IPS DF 6.9 (cell line): Measurements from ENCODE around the gene HECTD4.
A peak's percentile ranks its signal among the peaks of the same experiment; 100 is the strongest.

Experiments
- DNase-seq: peaks from one replicate; pipeline ENCODE4 v3.0.0-alpha.2; 2013; ENCODE audit warnings: low read depth, low spot score
- H3K27ac ChIP-seq: one replicate; pipeline ENCODE4 v1.5.1; 2013; ENCODE audit warnings: low read length, control low read depth
- H3K27me3 ChIP-seq: 2 replicates; pipeline ENCODE4 v1.6.1; 2013; ENCODE audit warnings: mild to moderate bottlenecking, low read length; ENCODE audit not compliant: control insufficient read depth, insufficient read depth
- H3K36me3 ChIP-seq: 2 replicates; pipeline ENCODE4 v1.6.1; 2013; ENCODE audit warnings: low read length; ENCODE audit not compliant: control insufficient read depth, insufficient read depth
- H3K4me1 ChIP-seq: 2 replicates; pipeline ENCODE4 v1.6.1; 2013; ENCODE audit warnings: low read length; ENCODE audit not compliant: control insufficient read depth, insufficient read depth
- H3K4me3 ChIP-seq: 2 replicates; pipeline ENCODE4 v1.5.1; 2013; ENCODE audit warnings: mild to moderate bottlenecking, low read length
- H3K9me3 ChIP-seq: 2 replicates; pipeline ENCODE4 v1.6.1; 2013; ENCODE audit warnings: low read length, inconsistent platforms; ENCODE audit not compliant: control insufficient read depth, insufficient read depth
- WGBS: extraction: QIAGEN DNeasy Blood & Tissue Kit; methylation state at CpG from one replicate; pipeline ENCODE4 v1.1.7; 2013; ENCODE audit warnings: mixed read lengths, missing lambda C conversion rate; ENCODE audit not compliant: insufficient read length, insufficient coverage; 5-methylcytosine and 5-hydroxymethylcytosine counted together

Gene HECTD4, protein sequence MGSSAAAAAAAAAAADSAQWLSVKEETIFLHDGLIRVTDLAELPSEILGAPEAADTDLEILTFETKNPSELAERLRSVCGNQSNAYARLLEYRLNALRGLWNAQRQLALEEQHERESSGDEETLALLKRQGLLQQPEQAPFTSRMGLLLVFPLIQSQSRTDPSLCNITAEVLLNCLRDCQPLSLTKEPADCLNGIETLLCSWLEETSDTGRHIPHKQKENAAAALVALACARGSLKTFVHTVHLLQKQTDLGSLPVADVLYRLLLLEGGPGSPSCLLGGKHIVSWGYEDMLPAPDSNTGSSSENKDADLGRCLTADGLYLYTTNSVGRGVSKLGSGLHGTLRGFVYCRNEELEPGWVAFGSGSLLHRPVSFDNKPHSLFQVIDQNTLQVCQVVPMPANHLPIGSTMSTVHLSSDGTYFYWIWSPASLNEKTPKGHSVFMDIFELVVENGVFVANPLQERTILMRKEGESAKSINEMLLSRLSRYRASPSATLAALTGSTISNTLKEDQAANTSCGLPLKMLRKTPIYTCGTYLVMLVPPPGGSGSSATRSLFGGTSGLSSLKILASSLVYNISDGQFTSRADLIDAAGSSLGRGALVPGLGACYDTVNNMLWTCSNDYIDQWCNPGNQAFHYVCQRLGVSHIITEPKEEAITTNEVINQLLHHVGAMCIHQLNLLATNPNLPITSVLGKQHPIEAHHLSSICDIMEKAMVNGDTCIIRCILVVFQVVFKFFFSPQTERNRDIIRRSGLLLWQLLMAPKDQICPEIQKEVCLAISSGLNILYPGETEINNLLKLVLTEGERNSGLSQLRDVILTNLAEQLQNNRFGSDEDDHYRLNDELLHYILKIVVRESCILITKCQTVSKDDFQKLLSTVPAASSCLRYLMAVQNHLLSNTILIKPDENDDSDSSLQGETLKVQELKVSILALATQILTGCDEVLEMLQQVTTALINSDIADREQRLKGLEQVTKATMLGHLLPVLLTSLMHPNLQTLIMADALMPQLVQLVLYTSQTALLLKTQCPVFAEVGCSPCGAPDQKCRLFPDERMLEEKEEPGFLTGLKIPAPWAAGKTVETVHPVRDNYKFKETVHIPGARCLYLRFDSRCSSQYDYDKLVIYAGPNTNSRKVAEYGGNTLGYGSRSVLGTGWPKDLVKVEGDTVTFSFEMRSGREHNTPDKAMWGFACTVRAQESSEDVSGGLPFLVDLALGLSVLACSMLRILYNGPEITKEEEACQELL (N-terminal part only)

DNA sequence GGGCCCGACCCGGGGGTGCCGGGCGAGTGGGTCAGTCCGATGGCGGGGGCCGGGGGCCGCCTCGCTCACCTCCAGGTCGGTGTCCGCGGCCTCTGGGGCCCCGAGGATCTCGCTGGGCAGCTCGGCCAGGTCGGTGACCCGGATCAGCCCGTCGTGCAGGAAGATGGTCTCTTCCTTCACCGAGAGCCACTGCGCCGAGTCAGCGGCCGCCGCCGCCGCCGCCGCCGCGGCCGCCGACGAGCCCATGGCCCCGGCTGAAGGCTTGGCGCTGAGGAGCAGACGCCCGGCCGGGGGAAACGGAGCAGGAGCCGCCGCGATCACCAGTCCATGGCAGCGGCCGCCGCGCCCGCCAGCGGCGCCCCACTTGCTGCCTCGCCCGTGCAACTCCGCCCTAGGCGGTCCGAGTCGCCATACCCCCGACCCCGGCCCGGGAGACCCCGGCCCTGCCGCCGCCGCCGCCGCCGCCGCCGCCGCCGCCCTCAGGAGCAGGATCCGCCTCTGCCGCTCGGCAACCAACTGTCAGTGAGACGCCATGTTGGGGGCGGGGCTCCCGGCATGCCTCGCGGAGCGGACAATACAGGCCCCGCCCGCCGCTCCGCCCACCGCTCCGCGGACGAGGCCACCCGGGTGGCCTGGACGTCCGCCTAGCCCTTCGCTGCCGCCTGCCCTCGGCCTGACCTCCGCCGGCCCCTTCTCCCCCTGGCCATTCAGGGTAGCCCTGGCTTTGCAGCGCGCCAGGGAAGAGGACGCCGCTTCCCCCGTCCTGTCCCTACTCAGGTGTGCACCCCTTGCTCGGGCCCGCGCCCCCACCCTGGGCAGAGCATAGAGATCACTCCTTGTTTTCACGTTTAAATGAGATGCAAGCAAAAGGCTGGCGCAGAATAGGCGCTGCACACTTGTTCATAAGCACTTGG is at the start of gene HECTD4:
Gene HECTD4 (minus strand): TSS at position 549 of the 914 bp plus-strand sequence. CDS start 303 bp downstream, at position 246.
- Histone ChIP-seq H3K36me3 (no peaks in the 10 kb centered on the region), H3K4me3 (peak within 1 kb of the TSS; percentile 85), H3K9me3 (no peaks in the 10 kb centered on the region), H3K4me1 (peaks cover 3% of the 10 kb centered on the region), H3K27ac (no peak within 1 kb of the TSS), H3K27me3 (no peaks in the 10 kb centered on the region)
- peak; percentile 68 for DNase-seq
- no CpG with 5 or more reads among the region's 106 CpGs for WGBS

DNA sequence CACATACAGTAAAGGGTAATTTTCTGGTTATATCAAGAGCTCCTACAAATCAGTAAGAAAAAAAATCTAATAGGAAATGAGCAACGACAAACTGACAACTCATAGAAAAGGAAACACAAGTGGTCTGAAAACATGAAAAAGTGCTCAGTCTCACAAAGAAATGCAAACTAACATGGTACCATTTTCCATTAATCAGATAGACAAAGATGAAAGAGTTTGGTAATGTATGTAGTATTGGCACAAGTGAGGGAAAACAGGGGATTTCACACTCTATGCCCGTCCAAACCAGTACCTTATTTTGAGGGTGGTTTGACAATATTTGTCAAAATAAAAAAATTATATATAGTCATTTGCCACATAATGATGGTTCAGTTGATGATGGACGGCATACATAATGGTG is 49.7 kb upstream of the HECTD4 start:
- no peaks in the 10 kb centered on the region for H3K9me3 ChIP-seq
- H3K27me3 ChIP-seq: no peaks in the 10 kb centered on the region
- no CpG with 5 or more reads among the region's 3 CpGs for WGBS
- H3K36me3 ChIP-seq: no peaks in the 10 kb centered on the region; the same call in 1 of the 2 replicates
- H3K4me3 ChIP-seq: no peak overlapping the region
- DNase-seq: no peak
- H3K27ac ChIP-seq: no peak overlapping the region
- H3K4me1 ChIP-seq: no peaks in the 10 kb centered on the region

DNA sequence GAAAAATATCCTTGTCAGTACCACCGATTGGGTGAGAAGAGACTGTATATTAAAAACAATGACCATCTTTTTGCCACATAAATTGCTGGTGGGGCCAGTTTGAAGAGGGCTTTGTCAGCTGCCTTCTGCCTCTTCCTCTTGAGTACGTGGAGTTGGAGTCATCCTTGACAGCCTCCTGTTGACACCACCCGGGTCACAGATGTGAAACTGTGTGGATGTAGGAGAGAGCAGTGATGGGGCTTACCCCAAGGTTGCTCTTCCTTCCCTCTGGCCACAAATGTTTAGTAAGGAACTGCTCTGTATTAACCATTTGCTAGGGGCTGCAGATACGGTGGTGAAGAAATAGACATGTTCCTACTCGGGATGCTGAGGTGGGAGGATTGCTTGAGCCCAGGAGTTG is 48.7 kb upstream of the HECTD4 start:
- H3K27ac ChIP-seq: no peak overlapping the region
- WGBS: no CpG with 5 or more reads among the region's 5 CpGs
- no peaks in the 10 kb centered on the region; the same call in 1 of the 2 replicates for H3K36me3 ChIP-seq
- H3K4me1 ChIP-seq: no peaks in the 10 kb centered on the region
- H3K4me3 ChIP-seq: no peak overlapping the region
- no peaks in the 10 kb centered on the region for H3K27me3 ChIP-seq
- no peak for DNase-seq
- H3K9me3 ChIP-seq: no peaks in the 10 kb centered on the region

DNA sequence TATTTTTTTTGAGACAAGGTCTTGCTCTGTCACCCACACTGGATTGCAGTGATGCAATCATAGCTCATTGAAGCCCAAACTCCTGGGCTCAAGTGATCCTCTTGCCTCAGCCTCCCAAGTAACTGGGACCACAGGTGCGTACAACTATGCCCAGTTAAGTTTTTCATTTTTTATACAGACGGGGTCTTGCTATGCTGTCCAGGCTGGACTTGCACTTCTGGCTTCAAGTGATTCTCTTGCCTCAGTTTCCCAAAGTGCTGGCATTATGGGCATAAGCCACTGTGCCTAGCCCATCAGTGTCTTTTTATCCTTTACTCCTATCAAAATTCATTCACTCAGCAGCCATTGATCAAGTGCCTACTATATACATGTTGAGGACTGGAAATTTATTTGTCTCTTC is 45.5 kb upstream of the HECTD4 start:
- Histone ChIP-seq H3K4me3 (no peak overlapping the region), H3K4me1 (no peaks in the 10 kb centered on the region), H3K27me3 (no peaks in the 10 kb centered on the region), H3K27ac (no peak overlapping the region), H3K36me3 (no peaks in the 10 kb centered on the region; the same call in 1 of the 2 replicates), H3K9me3 (no peaks in the 10 kb centered on the region)
- WGBS: no CpG with 5 or more reads among the region's 2 CpGs
- no peak for DNase-seq

DNA sequence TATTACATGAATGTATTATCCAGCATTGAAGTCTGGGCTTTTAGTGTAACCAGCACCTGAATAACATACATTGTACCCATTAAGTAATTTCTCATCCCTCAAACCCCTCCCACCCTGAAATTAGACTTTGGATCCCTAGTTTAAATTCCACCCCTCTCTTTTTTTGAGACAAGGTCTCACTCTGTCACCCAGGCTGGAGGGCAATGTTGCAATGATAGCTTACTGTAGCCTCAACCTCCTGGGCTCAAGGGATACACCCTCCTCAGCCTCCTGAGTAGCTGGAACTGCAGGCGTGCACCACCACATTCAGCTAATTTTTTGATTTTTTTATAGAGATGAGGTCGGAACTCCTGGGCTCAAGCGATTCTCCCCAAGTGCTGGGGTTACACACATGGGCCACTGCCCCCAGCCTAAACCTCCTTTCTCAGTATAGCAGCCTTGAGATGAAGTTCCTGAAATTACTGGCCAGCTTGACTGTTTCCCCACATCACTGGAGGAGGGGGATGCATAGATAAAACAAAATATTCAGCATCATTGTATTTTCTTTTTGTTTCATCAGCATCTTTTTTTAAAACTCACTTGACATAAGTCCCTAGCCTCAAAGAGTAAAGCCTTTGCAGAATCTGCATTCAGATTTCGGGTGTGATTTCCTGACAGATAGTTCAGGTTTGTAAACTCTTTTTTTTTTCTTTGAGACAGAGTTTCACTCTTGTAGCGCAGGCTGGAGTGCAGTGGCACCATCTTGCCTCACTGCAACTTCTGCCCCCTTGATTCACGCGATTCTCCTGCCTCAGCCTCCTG is 43.6 kb upstream of the HECTD4 start:
- no CpG with 5 or more reads among the region's 7 CpGs for WGBS
- H3K4me1 ChIP-seq: no peaks in the 10 kb centered on the region
- H3K4me3 ChIP-seq: no peak overlapping the region
- H3K36me3 ChIP-seq: no peaks in the 10 kb centered on the region
- H3K27ac ChIP-seq: no peak overlapping the region
- H3K27me3 ChIP-seq: no peaks in the 10 kb centered on the region
- no peaks in the 10 kb centered on the region for H3K9me3 ChIP-seq
- DNase-seq: no peak

DNA sequence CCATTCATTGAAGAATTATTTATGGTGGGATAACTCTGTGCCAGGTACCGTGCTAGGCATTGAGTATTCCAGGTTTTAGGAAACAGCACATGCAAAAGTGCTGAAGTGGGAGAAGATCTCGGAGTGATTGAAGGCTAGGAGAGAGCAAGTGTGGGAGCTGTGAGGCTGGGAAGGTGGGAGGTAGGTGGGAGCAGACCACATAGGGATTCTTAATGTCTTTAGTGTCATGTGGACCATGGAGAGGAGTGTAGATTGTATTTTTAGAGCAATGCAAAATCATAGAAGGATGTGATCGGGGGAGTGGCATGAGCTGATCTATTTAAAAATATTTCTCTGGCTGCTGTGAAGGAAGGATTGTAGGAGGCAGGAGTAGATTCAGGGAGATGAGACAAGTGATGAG is 41.9 kb upstream of the HECTD4 start:
- Histone ChIP-seq H3K36me3 (no peaks in the 10 kb centered on the region), H3K4me3 (no peak overlapping the region), H3K27me3 (no peaks in the 10 kb centered on the region), H3K27ac (no peak overlapping the region), H3K4me1 (no peaks in the 10 kb centered on the region), H3K9me3 (no peaks in the 10 kb centered on the region)
- WGBS: no CpG with 5 or more reads among the region's 3 CpGs
- no peak for DNase-seq

DNA sequence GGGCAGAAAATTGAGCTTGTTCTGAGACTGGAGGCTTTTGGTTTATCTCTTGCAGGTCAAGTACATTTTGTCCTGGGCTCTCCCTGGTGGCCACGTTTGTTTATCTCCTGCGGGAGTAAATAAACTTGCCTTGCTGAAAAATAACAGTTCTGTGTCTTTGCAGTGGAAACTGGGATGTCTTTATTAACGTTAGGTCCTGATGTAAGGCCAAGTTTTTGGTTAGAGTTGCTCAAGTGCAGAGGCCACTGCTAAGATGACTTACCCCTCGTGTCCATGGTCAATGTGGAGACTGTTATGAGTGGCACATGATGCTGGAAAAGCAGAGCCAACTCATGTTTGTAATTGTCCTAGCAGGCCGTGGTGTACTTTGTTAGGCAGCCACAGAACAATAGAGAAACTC is 40.3 kb upstream of the HECTD4 start:
- no peaks in the 10 kb centered on the region for H3K36me3 ChIP-seq
- no peak overlapping the region for H3K27ac ChIP-seq
- no peak overlapping the region for H3K4me3 ChIP-seq
- H3K27me3 ChIP-seq: no peaks in the 10 kb centered on the region
- H3K9me3 ChIP-seq: no peaks in the 10 kb centered on the region
- WGBS: no CpG with 5 or more reads among the region's 5 CpGs
- H3K4me1 ChIP-seq: no peaks in the 10 kb centered on the region
- DNase-seq: no peak

DNA sequence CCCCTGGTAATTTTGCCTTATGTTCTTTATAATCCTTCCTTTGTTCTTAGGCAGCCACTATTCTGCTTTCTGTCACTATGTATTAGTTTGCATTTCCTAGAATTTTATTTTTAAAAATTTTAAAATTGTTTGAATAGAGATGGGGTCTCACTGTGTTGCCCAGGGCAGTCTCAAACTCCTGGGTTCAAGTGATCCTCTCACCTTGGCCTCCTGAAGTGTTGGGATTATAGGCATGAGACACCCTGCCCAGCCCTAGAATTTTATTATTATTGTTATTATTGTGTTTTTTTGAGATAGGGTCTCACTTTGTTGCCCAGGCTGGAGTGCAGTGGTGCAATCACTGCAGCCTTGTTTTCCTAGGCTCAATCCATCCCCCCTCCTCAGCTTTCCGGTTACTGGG is 39.1 kb upstream of the HECTD4 start:
- no peak overlapping the region for H3K27ac ChIP-seq
- no peaks in the 10 kb centered on the region for H3K36me3 ChIP-seq
- no peaks in the 10 kb centered on the region for H3K27me3 ChIP-seq
- no CpG with 5 or more reads among the region's 1 CpG for WGBS
- H3K4me1 ChIP-seq: no peaks in the 10 kb centered on the region
- no peaks in the 10 kb centered on the region for H3K9me3 ChIP-seq
- no peak overlapping the region for H3K4me3 ChIP-seq
- no peak for DNase-seq

DNA sequence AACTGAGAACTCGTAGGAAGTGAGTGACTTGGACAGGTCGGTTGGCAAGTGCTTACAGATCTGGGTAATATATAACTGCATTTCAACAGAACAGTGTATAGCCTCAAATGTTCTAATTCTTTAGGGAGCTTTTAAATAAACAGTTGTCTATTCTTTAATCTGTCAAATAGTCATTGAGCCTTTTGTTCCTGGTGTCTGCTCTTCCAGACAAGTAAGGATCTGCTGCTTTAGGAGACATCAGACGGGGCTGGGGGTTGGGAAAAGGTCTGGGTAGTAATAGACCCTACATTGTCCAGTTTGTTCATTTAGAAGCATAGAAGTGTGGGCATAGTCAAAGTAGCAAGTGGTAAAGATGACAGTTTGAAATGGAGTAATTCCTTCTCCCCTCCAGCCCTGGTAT is 38.5 kb upstream of the HECTD4 start:
- H3K27ac ChIP-seq: no peak overlapping the region
- H3K9me3 ChIP-seq: no peaks in the 10 kb centered on the region
- H3K4me3 ChIP-seq: no peak overlapping the region
- WGBS: no CpG with 5 or more reads among the region's 3 CpGs
- no peak for DNase-seq
- H3K27me3 ChIP-seq: no peaks in the 10 kb centered on the region
- no peaks in the 10 kb centered on the region for H3K4me1 ChIP-seq
- H3K36me3 ChIP-seq: no peaks in the 10 kb centered on the region
